Muscle of back (tissue), 11 donors: Measurements from ENCODE around the gene GALK2. TPM values are rescaled to one million over a fixed set of nuclear protein-coding genes. Genes with fewer than 3 reads are reported as not detected.

Experiments
- DNase-seq, 3 donors: peaks; one replicate each; pipeline versions ENCODE4 v3.0.0 to v3.0.0-alpha.2; 2013
- polyA plus RNA-seq, 10 donors: library from polyadenylated mRNA; unstranded; fragments of 120-200 nt; gene quantifications; one replicate each; pipeline ENCODE4 v1.2.1, GENCODE V29; 2013; ENCODE audit not compliant: insufficient read length in 10 of 10

The GALK2 gene
- polyA plus RNA-seq, 10 donors, result 11.6 to 17.7 (median 15.1) TPM

GRCh38 chr15:49279521-49280456 lies 109.7 kb downstream of the GALK2 start:
- DNase-seq, result no peak

- DNase-seq, result peak in 2 of 3 donors; percentile 32 to 87
These were observed 112.3 kb downstream of the GALK2 start for GRCh38 chr15:49282366-49282765.

GRCh38 chr15:49286649-49287404 lies 116.8 kb downstream of the GALK2 start:
- DNase-seq, result no peak

GRCh38 chr15:49287481-49287880 lies 117.4 kb downstream of the GALK2 start:
- DNase-seq, result no peak

- no peak for DNase-seq
These were observed 118.3 kb downstream of the GALK2 start for GRCh38 chr15:49288391-49288790.

- peak; percentile 47 to 64 (median 62) for DNase-seq
These were observed 120.1 kb downstream of the GALK2 start for GRCh38 chr15:49290191-49290590.

- no peak for DNase-seq
These were observed 123.9 kb downstream of the GALK2 start for GRCh38 chr15:49293941-49294340.

- DNase-seq, result no peak
These were observed 126.2 kb downstream of the GALK2 start for GRCh38 chr15:49296258-49296657.

GRCh38 chr15:49297584-49297983 lies 127.5 kb downstream of the GALK2 start:
- DNase-seq, result no peak

- no peak for DNase-seq
These were observed 130.8 kb downstream of the GALK2 start for GRCh38 chr15:49300856-49301255.

- DNase-seq, result no peak
These were observed 131.5 kb downstream of the GALK2 start for GRCh38 chr15:49301562-49301961.

- DNase-seq, result no peak
These were observed 133.0 kb downstream of the GALK2 start for GRCh38 chr15:49303003-49303402.

GRCh38 chr15:49306551-49306950 lies 136.5 kb downstream of the GALK2 start:
- no peak for DNase-seq

- no peak for DNase-seq
These were observed 138.6 kb downstream of the GALK2 start for GRCh38 chr15:49308686-49309085.

- no peak for DNase-seq
These were observed 139.8 kb downstream of the GALK2 start for GRCh38 chr15:49309889-49310288.

- DNase-seq, result peak in 1 of 3 donors; percentile 66
These were observed 143.6 kb downstream of the GALK2 start for GRCh38 chr15:49313650-49314049.

GRCh38 chr15:49314716-49315115 lies 144.7 kb downstream of the GALK2 start:
- peak in 2 of 3 donors; percentile 24 to 46 for DNase-seq

GRCh38 chr15:49315391-49315823 lies 145.4 kb downstream of the GALK2 start:
- peak in 2 of 3 donors; percentile 55 to 78 for DNase-seq

GRCh38 chr15:49320351-49320750 lies 150.3 kb downstream of the GALK2 start:
- no peak for DNase-seq

- DNase-seq, result no peak
These were observed 153.2 kb downstream of the GALK2 start for GRCh38 chr15:49323207-49323606.

GRCh38 chr15:49327927-49328326 lies 157.9 kb downstream of the GALK2 start:
- no peak for DNase-seq

- DNase-seq, result no peak
These were observed 158.9 kb downstream of the GALK2 start for GRCh38 chr15:49328941-49329340.

- DNase-seq, result no peak
These were observed 160.1 kb downstream of the GALK2 start for GRCh38 chr15:49330166-49330565.
